ENCODE results near the gene ANKMY2. TPM values are rescaled to one million over a fixed set of nuclear protein-coding genes. Genes with fewer than 3 reads are reported as not detected.

The ANKMY2 gene
- polyA plus RNA-seq, 3 donors, result 4.8 to 7.5 (median 7.0) TPM

- Histone ChIP-seq H3K4me2 (replicated peaks; ENCODE audit: extremely low read depth, low read length, poor library complexity, severe bottlenecking) (no peak overlapping the region), H3K27me3 (ENCODE audit: control insufficient read depth in 2 of 2, insufficient read depth in 2 of 2, low read length in 2 of 2) (no peaks in the 10 kb centered on the region), H2AFZ (ENCODE audit: insufficient read depth, low read depth, low read length, poor library complexity, severe bottlenecking) (no peak overlapping the region), H3K9ac (ENCODE audit: insufficient read depth, low read length, poor library complexity, severe bottlenecking) (no peak overlapping the region), H3K4me3 (replicated peaks in 1 of 3; ENCODE audit: low read depth in 2 of 3, low read length in 3 of 3) (no peak overlapping the region), H3K79me2 (ENCODE audit: insufficient read depth, low read length) (peaks cover 87% of the 10 kb centered on the region), H3K4me1 (ENCODE audit: control insufficient read depth in 1 of 2, insufficient read depth in 2 of 2, low read length in 2 of 2) (peaks cover 31 to 38% of the 10 kb centered on the region in 2 donors), H3K27ac (ENCODE audit: low read depth in 1 of 2, low read length in 2 of 2) (no peak overlapping the region), H3K9me3 (replicated peaks in 1 of 2; ENCODE audit: control insufficient read depth in 1 of 2, insufficient read depth in 1 of 2, low read length in 2 of 2) (no peaks in the 10 kb centered on the region), H3K36me3 (replicated peaks in 1 of 2; ENCODE audit: control insufficient read depth in 1 of 2, insufficient read depth in 2 of 2, low read length in 2 of 2) (no peaks in the 10 kb centered on the region), H4K20me1 (ENCODE audit: insufficient read depth, low read length) (peaks cover 47% of the 10 kb centered on the region)
- intact Hi-C loops (cut with micrococcal nuclease), result no loop called here
- H3K27me3 Mint-ChIP-seq (ENCODE audit: low read depth in 3 of 3), result no peaks in the 10 kb centered on the region
- TF ChIP-seq, protein P1, sequence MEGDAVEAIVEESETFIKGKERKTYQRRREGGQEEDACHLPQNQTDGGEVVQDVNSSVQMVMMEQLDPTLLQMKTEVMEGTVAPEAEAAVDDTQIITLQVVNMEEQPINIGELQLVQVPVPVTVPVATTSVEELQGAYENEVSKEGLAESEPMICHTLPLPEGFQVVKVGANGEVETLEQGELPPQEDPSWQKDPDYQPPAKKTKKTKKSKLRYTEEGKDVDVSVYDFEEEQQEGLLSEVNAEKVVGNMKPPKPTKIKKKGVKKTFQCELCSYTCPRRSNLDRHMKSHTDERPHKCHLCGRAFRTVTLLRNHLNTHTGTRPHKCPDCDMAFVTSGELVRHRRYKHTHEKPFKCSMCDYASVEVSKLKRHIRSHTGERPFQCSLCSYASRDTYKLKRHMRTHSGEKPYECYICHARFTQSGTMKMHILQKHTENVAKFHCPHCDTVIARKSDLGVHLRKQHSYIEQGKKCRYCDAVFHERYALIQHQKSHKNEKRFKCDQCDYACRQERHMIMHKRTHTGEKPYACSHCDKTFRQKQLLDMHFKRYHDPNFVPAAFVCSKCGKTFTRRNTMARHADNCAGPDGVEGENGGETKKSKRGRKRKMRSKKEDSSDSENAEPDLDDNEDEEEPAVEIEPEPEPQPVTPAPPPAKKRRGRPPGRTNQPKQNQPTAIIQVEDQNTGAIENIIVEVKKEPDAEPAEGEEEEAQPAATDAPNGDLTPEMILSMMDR (IDR thresholded peaks at IDR 0.05), result no peak
- peaks cover 53% of the 10 kb centered on the region for H3K4me1 Mint-ChIP-seq
- no peak overlapping the region for H3K4me3 Mint-ChIP-seq
- H3K36me3 Mint-ChIP-seq, result peaks cover 0 to 3% of the 10 kb centered on the region in 2 donors
- DNase-seq, result peak in 1 of 3 donors; percentile 27
- 0% methylated on average over 1 of the region's 1 CpG for WGBS (ENCODE audit: insufficient coverage)
- H3K9me3 Mint-ChIP-seq, result no peaks in the 10 kb centered on the region
- peak overlapping the region in 1 of 7 donors; percentile 47 for H3K27ac Mint-ChIP-seq
These were observed 3.0 kb upstream of the ANKMY2 start for GRCh38 chr7:16648551-16648950.

GRCh38 chr7:16647435-16647960, 1.9 kb upstream of the ANKMY2 start:
- no peak overlapping the region for H3K27ac Mint-ChIP-seq
- Histone ChIP-seq H2AFZ (ENCODE audit: insufficient read depth, low read depth, low read length, poor library complexity, severe bottlenecking) (peak overlapping the region; percentile 97), H3K27ac (ENCODE audit: low read depth in 1 of 2, low read length in 2 of 2) (no peak overlapping the region), H3K36me3 (replicated peaks in 1 of 2; ENCODE audit: control insufficient read depth in 1 of 2, insufficient read depth in 2 of 2, low read length in 2 of 2) (no peaks in the 10 kb centered on the region), H3K9ac (ENCODE audit: insufficient read depth, low read length, poor library complexity, severe bottlenecking) (no peak overlapping the region), H3K79me2 (ENCODE audit: insufficient read depth, low read length) (peaks cover 85% of the 10 kb centered on the region), H3K27me3 (ENCODE audit: control insufficient read depth in 2 of 2, insufficient read depth in 2 of 2, low read length in 2 of 2) (no peaks in the 10 kb centered on the region), H4K20me1 (ENCODE audit: insufficient read depth, low read length) (peaks cover 44% of the 10 kb centered on the region), H3K9me3 (replicated peaks in 1 of 2; ENCODE audit: control insufficient read depth in 1 of 2, insufficient read depth in 1 of 2, low read length in 2 of 2) (no peaks in the 10 kb centered on the region), H3K4me2 (replicated peaks; ENCODE audit: extremely low read depth, low read length, poor library complexity, severe bottlenecking) (peak overlapping the region; percentile 99), H3K4me1 (ENCODE audit: control insufficient read depth in 1 of 2, insufficient read depth in 2 of 2, low read length in 2 of 2) (peaks cover 28 to 38% of the 10 kb centered on the region in 2 donors), H3K4me3 (replicated peaks in 1 of 3; ENCODE audit: low read depth in 2 of 3, low read length in 3 of 3) (peak overlapping the region in 1 of 3 experiments; percentile 96)
- peaks cover 2 to 3% of the 10 kb centered on the region in 2 donors for H3K36me3 Mint-ChIP-seq
- no peaks in the 10 kb centered on the region for H3K27me3 Mint-ChIP-seq (ENCODE audit: low read depth in 3 of 3)
- WGBS (ENCODE audit: insufficient coverage), result no CpG with 5 or more reads among the region's 2 CpGs
- peak overlapping the region; percentile 100 for H3K4me3 Mint-ChIP-seq
- DNase-seq, result no peak
- peaks cover 51% of the 10 kb centered on the region for H3K4me1 Mint-ChIP-seq
- no peaks in the 10 kb centered on the region for H3K9me3 Mint-ChIP-seq
- intact Hi-C loops (cut with micrococcal nuclease), result loop anchor here in 1 of 2 donors (2.0 kb wide), 1 partner anchor 15 kb away; no protein-coding TSS in a partner anchor
- TF ChIP-seq, protein P1 (IDR thresholded peaks at IDR 0.05), result no peak
